Liver (tissue), 9 donors: ENCODE data around the gene CCDC91. TPM values are rescaled to one million over a fixed set of nuclear protein-coding genes. Genes with fewer than 3 reads are reported as not detected.

ENCODE experiments used
- DNase-seq: peaks from one replicate; pipeline ENCODE4 v3.0.0-alpha.2; 2017; ENCODE audit warnings: low spot score
- H3K27ac ChIP-seq, 2 donors: one replicate each; pipeline ENCODE4 v1.7.0; 2013; ENCODE audit warnings: inconsistent platforms in 2 of 2, low read length in 2 of 2, control low read depth in 1 of 2, low read depth in 1 of 2, mild to moderate bottlenecking in 1 of 2
- H3K27me3 ChIP-seq, 4 donors: one replicate each; pipeline versions ENCODE4 v1.6.1 to v1.7.0; 2013; ENCODE audit warnings: low read length in 3 of 4, inconsistent platforms in 1 of 4, mild to moderate bottlenecking in 1 of 4, moderate library complexity in 1 of 4; ENCODE audit not compliant: control insufficient read depth in 4 of 4, insufficient read depth in 4 of 4
- H3K36me3 ChIP-seq, 4 donors: one replicate each; pipeline versions ENCODE4 v1.6.1 to v1.7.0; 2013; ENCODE audit warnings: low read length in 3 of 4, mild to moderate bottlenecking in 3 of 4, low read depth in 1 of 4, moderate library complexity in 1 of 4; ENCODE audit not compliant: control insufficient read depth in 4 of 4, insufficient read depth in 3 of 4
- H3K4me1 ChIP-seq, 4 donors: one replicate each; pipeline versions ENCODE4 v1.6.1 to v1.7.0; 2013; ENCODE audit warnings: low read length in 3 of 4, mild to moderate bottlenecking in 3 of 4, moderate library complexity in 1 of 4; ENCODE audit not compliant: control insufficient read depth in 4 of 4, insufficient read depth in 4 of 4
- H3K4me3 ChIP-seq, 3 donors: one replicate each; pipeline versions ENCODE4 v1.6.1 to v1.7.0; 2013; ENCODE audit warnings: low read length in 3 of 3, control low read depth in 1 of 3, low read depth in 1 of 3, mild to moderate bottlenecking in 1 of 3
- H3K9ac ChIP-seq, 2 donors: one replicate each; pipeline ENCODE4 v1.7.0; 2013; ENCODE audit warnings: low read length in 2 of 2, mild to moderate bottlenecking in 2 of 2, moderate library complexity in 2 of 2, control low read depth in 1 of 2, low read depth in 1 of 2
- H3K9me3 ChIP-seq, 4 donors: one replicate each; pipeline versions ENCODE4 v1.6.1 to v1.7.0; 2013; ENCODE audit warnings: low read length in 3 of 4; ENCODE audit not compliant: control insufficient read depth in 4 of 4
- FOXA1 ChIP-seq: IDR thresholded peaks from 2 replicates; pipeline ENCODE4 v1.6.1; 2016; ENCODE audit warnings: antibody characterized with exemption
- GABPA ChIP-seq, 2 donors: IDR thresholded peaks in 1 of 2; conservative IDR thresholded peaks in 1 of 2; 2 replicates each; pipeline ENCODE4 v1.6.1; 2016; ENCODE audit warnings: antibody characterized with exemption in 2 of 2, mild to moderate bottlenecking in 1 of 2, moderate library complexity in 1 of 2
- HNF4A ChIP-seq, 2 donors: conservative IDR thresholded peaks; 2 replicates each; pipeline ENCODE4 v1.6.1; 2016; ENCODE audit warnings: antibody characterized with exemption in 2 of 2, mild to moderate bottlenecking in 2 of 2
- HNF4G ChIP-seq: IDR thresholded peaks from 2 replicates; pipeline ENCODE4 v1.6.1; 2016; ENCODE audit warnings: antibody characterized with exemption
- JUND ChIP-seq, 2 donors: IDR thresholded peaks; 2 replicates each; pipeline ENCODE4 v1.6.1; 2016; ENCODE audit warnings: antibody characterized with exemption in 2 of 2
- MAX ChIP-seq: IDR thresholded peaks from 2 replicates; pipeline ENCODE4 v1.6.1; 2016; ENCODE audit warnings: antibody characterized with exemption
- REST ChIP-seq: IDR thresholded peaks from 2 replicates; pipeline ENCODE4 v1.6.1; 2016; ENCODE audit warnings: antibody characterized with exemption, mild to moderate bottlenecking
- YY1 ChIP-seq: IDR thresholded peaks from 2 replicates; pipeline ENCODE4 v1.6.1; 2016; ENCODE audit warnings: antibody characterized with exemption, mild to moderate bottlenecking
- ZBTB33 ChIP-seq: IDR thresholded peaks from 2 replicates; pipeline ENCODE4 v1.6.1; 2016; ENCODE audit warnings: antibody characterized with exemption
- WGBS: extraction: QIAGEN DNeasy Blood & Tissue Kit; methylation state at CpG from one replicate; pipeline ENCODE4 v1.1.7; 2013; 5-methylcytosine and 5-hydroxymethylcytosine counted together
- polyA plus RNA-seq, 2 donors: library from polyadenylated mRNA; stranded (reverse) in 1 of 2; unstranded in 1 of 2; fragments of 200-250 nt in 1 of 2; fragments of >200 nt in 1 of 2; fragmentation: Nextera tagmentation in 1 of 2; extraction: Ambion mirVana in 1 of 2; gene quantifications; one replicate each; pipeline versions ENCODE4 v1.2.1 to v1.2.3, GENCODE V29; 2013 to 2015
- total RNA-seq, 2 donors: library from RNA; depleted of rRNA; stranded (reverse); fragments of >200 nt; gene quantifications; one replicate each; pipeline ENCODE4 v1.2.3, GENCODE V29; 2014
- donor health status: healthy.
- donor health status: healthy.
- donor health status: healthy.
- donor health status: healthy.
- donor health status: healthy.

The CCDC91 gene
- total and polyA plus RNA-seq, 4 donors = 8.4 to 29.0 (median 15.1) TPM

- no peak overlapping the region for H3K9ac ChIP-seq
- no peak overlapping the region for H3K27ac ChIP-seq
- H3K4me1 ChIP-seq = no peaks in the 10 kb centered on the region
- H3K36me3 ChIP-seq = peaks cover 0 to 4% (median 2%) of the 10 kb centered on the region in 4 donors
- peaks cover 0 to 3% (median 0%) of the 10 kb centered on the region in 4 donors for H3K9me3 ChIP-seq
- WGBS = 86% methylated on average over 2 of the region's 2 CpGs
- no peak overlapping the region for H3K4me3 ChIP-seq
- TF ChIP-seq HNF4G (no peak), ZBTB33 (no peak), JUND (IDR thresholded peaks at IDR 0.05) (no peak), YY1 (no peak), FOXA1 (no peak), REST (no peak), GABPA (IDR thresholded peaks at IDR 0.05 in 1 of 2, conservative IDR thresholded peaks at IDR 0.05 in 1 of 2) (no peak)
- DNase-seq = no peak
- no peaks in the 10 kb centered on the region for H3K27me3 ChIP-seq
Measured at GRCh38 chr12:28351414-28351813, 161.2 kb downstream of the CCDC91 start.

GRCh38 chr12:28355161-28355560 is 164.9 kb downstream of the CCDC91 start:
- DNase-seq = no peak
- peaks cover 0 to 4% (median 2%) of the 10 kb centered on the region in 4 donors for H3K36me3 ChIP-seq
- peaks cover 0 to 3% (median 0%) of the 10 kb centered on the region in 4 donors for H3K9me3 ChIP-seq
- no peak overlapping the region for H3K4me3 ChIP-seq
- H3K27me3 ChIP-seq = no peaks in the 10 kb centered on the region
- H3K9ac ChIP-seq = no peak overlapping the region
- H3K27ac ChIP-seq = no peak overlapping the region
- TF ChIP-seq MAX = no peak
- no peak for TF ChIP-seq ZBTB33
- no peaks in the 10 kb centered on the region for H3K4me1 ChIP-seq

- H3K4me1 ChIP-seq = no peaks in the 10 kb centered on the region
- TF ChIP-seq ZBTB33 (no peak), HNF4A (conservative IDR thresholded peaks at IDR 0.05) (no peak)
- no peak overlapping the region for H3K9ac ChIP-seq
- H3K4me3 ChIP-seq = no peak overlapping the region
- no peak overlapping the region for H3K27ac ChIP-seq
- peaks cover 0 to 2% (median 0%) of the 10 kb centered on the region in 4 donors for H3K36me3 ChIP-seq
- H3K27me3 ChIP-seq = no peaks in the 10 kb centered on the region
- DNase-seq = no peak
- no peaks in the 10 kb centered on the region for H3K9me3 ChIP-seq
- 87% methylated on average over 2 of the region's 2 CpGs for WGBS
Measured at GRCh38 chr12:28360253-28360652, 170.0 kb downstream of the CCDC91 start.
